ENCODE data around the gene DAZ3. TPM values are rescaled to one million over a fixed set of nuclear protein-coding genes. Genes with fewer than 3 reads are reported as not detected.
"Not testable (repeated sequence)": the region's sequence is repeated elsewhere in the genome, so short reads cannot be mapped to it uniquely, and the experiment has no call there.

The DAZ3 gene
- total RNA-seq = not detected

- H3K9me3 Mint-ChIP-seq (ENCODE audit: insufficient read depth); H3K27ac Mint-ChIP-seq; H3K4me1 Mint-ChIP-seq (ENCODE audit: low read depth); DNase-seq; H3K36me3 Mint-ChIP-seq (ENCODE audit: low read depth); H3K27me3 Mint-ChIP-seq (ENCODE audit: low read depth); H3K4me3 Mint-ChIP-seq; POLR2A ChIA-PET; ATAC-seq; CTCF ChIA-PET: not testable (repeated sequence)
Observed at GRCh38 chrY:24813293-24813692, at the start of gene DAZ3. Gene DAZ3, minus strand, starts transcription at chrY:24813393. Its CDS starts 208 bp downstream, at chrY:24813185.

- H3K27me3 Mint-ChIP-seq (ENCODE audit: low read depth); POLR2A ChIA-PET; H3K27ac Mint-ChIP-seq; H3K4me1 Mint-ChIP-seq (ENCODE audit: low read depth); H3K9me3 Mint-ChIP-seq (ENCODE audit: insufficient read depth); ATAC-seq; H3K4me3 Mint-ChIP-seq; DNase-seq; H3K36me3 Mint-ChIP-seq (ENCODE audit: low read depth); CTCF ChIA-PET: not testable (repeated sequence)
Observed at GRCh38 chrY:24833619-24834018, 20.4 kb upstream of the DAZ3 start, which contains the start of gene DAZ4. Gene DAZ4, plus strand, starts transcription at chrY:24833919. Its CDS starts 208 bp downstream, at chrY:24834127.

- CTCF ChIA-PET; H3K4me1 Mint-ChIP-seq (ENCODE audit: low read depth); ATAC-seq; POLR2A ChIA-PET; DNase-seq; H3K36me3 Mint-ChIP-seq (ENCODE audit: low read depth); H3K27ac Mint-ChIP-seq; H3K27me3 Mint-ChIP-seq (ENCODE audit: low read depth); H3K4me3 Mint-ChIP-seq; H3K9me3 Mint-ChIP-seq (ENCODE audit: insufficient read depth): not testable (repeated sequence)
Observed at GRCh38 chrY:24825069-24825468, 11.9 kb upstream of the DAZ3 start.

- H3K4me3 Mint-ChIP-seq; POLR2A ChIA-PET; H3K9me3 Mint-ChIP-seq (ENCODE audit: insufficient read depth); CTCF ChIA-PET; H3K4me1 Mint-ChIP-seq (ENCODE audit: low read depth); H3K36me3 Mint-ChIP-seq (ENCODE audit: low read depth); ATAC-seq; DNase-seq; H3K27me3 Mint-ChIP-seq (ENCODE audit: low read depth); H3K27ac Mint-ChIP-seq: not testable (repeated sequence)
Observed at GRCh38 chrY:24824184-24824879, 11.1 kb upstream of the DAZ3 start.

GRCh38 chrY:24821836-24822235, 8.6 kb upstream of the DAZ3 start:
- H3K4me1 Mint-ChIP-seq (ENCODE audit: low read depth); ATAC-seq; H3K9me3 Mint-ChIP-seq (ENCODE audit: insufficient read depth); H3K27me3 Mint-ChIP-seq (ENCODE audit: low read depth); DNase-seq; POLR2A ChIA-PET; CTCF ChIA-PET; H3K36me3 Mint-ChIP-seq (ENCODE audit: low read depth); H3K4me3 Mint-ChIP-seq; H3K27ac Mint-ChIP-seq: not testable (repeated sequence)

Other genes with a start within 250 kb of the DAZ3 start
- gene BPY2B, start 195.4 kb downstream of the DAZ3 start, total RNA-seq = not detected
- not detected for gene DAZ4, start 20.5 kb upstream of the DAZ3 start, total RNA-seq
- not detected for gene BPY2C, start 238.7 kb upstream of the DAZ3 start, total RNA-seq